Fibroblast of lung (primary cell): ENCODE results near the gene CHRND. TPM values are rescaled to one million over a fixed set of nuclear protein-coding genes. Genes with fewer than 3 reads are reported as not detected.

ENCODE experiments used
- DNase-seq, 2 donors: peaks; one replicate each; pipeline versions ENCODE4 v3.0.0 to v3.0.0-alpha.2; 2010; ENCODE audit warnings: low read depth in 2 of 2
- H2AFZ ChIP-seq: 2 replicates; pipeline ENCODE4 v1.5.1; 2012; ENCODE audit warnings: low read length, control low read depth, inconsistent platforms
- H3K27ac ChIP-seq: 2 replicates; pipeline ENCODE4 v1.5.1; 2011; ENCODE audit warnings: low read length, control low read depth; ENCODE audit not compliant: insufficient read depth
- H3K27me3 ChIP-seq: 2 replicates; pipeline ENCODE4 v1.5.1; 2011; ENCODE audit warnings: mild to moderate bottlenecking, low read length; ENCODE audit not compliant: control insufficient read depth, insufficient read depth
- H3K36me3 ChIP-seq: 2 replicates; pipeline ENCODE4 v1.5.1; 2011; ENCODE audit warnings: low read length; ENCODE audit not compliant: control insufficient read depth, insufficient read depth
- H3K4me1 ChIP-seq: 2 replicates; pipeline ENCODE4 v1.5.1; 2011; ENCODE audit warnings: low read length; ENCODE audit not compliant: control insufficient read depth, insufficient read depth; ENCODE audit errors: extremely low read depth
- H3K4me2 ChIP-seq: 2 replicates; pipeline ENCODE4 v1.5.1; 2011; ENCODE audit warnings: low read length, control low read depth; ENCODE audit not compliant: insufficient read depth; ENCODE audit errors: extremely low read depth
- H3K4me3 ChIP-seq, 4 experiments: fragments of 200-600 bp in 1 of 4; sonication (generic) in 1 of 4; replicated peaks in 1 of 4; 2 replicates each; pipeline ENCODE4 v1.5.1; 2011 to 2016; ENCODE audit warnings: low read length in 4 of 4, low read depth in 3 of 4, mild to moderate bottlenecking in 3 of 4, control low read depth in 2 of 4, inconsistent platforms in 1 of 4, mixed read lengths in 1 of 4; ENCODE audit not compliant: insufficient read depth in 1 of 4; ENCODE audit errors: control extremely low read depth in 1 of 4
- H3K79me2 ChIP-seq: 2 replicates; pipeline ENCODE4 v1.5.1; 2012; ENCODE audit warnings: mild to moderate bottlenecking, low read length, inconsistent platforms; ENCODE audit not compliant: control insufficient read depth, insufficient read depth
- H3K9ac ChIP-seq: 2 replicates; pipeline ENCODE4 v1.5.1; 2011; ENCODE audit warnings: mild to moderate bottlenecking, low read length, control low read depth; ENCODE audit not compliant: insufficient read depth
- H3K9me3 ChIP-seq: 2 replicates; pipeline ENCODE4 v1.5.1; 2012; ENCODE audit warnings: low read depth, low read length; ENCODE audit not compliant: control insufficient read depth, insufficient read depth
- H4K20me1 ChIP-seq: 2 replicates; pipeline ENCODE4 v1.5.1; 2011; ENCODE audit warnings: low read length; ENCODE audit not compliant: control insufficient read depth, insufficient read depth; ENCODE audit errors: extremely low read depth
- EZH2 ChIP-seq: IDR thresholded peaks from 2 replicates; pipeline ENCODE4 v1.5.1; 2012; ENCODE audit warnings: low read length, control low read depth, mild to moderate bottlenecking; ENCODE audit errors: missing control alignments
- polyA plus RNA-seq, 2 donors: library from polyadenylated mRNA; depleted of rRNA in 1 of 2; stranded (reverse) in 1 of 2; unstranded in 1 of 2; fragments of >200 nt; gene quantifications; 2 replicates each; pipeline ENCODE4 v1.2.1, GENCODE V29; 2011 to 2012; ENCODE audit warnings: missing spikeins in 1 of 2
- total RNA-seq: library from RNA; depleted of rRNA; stranded (reverse); fragments of >200 nt; gene quantifications from 2 replicates; pipeline ENCODE4 v1.2.1, GENCODE V29; 2014
- TF ChIP-seq, protein P1 (sequence below), 2 donors: IDR thresholded peaks in 1 of 2; conservative IDR thresholded peaks in 1 of 2; 1 replicate in 1 of 2; 2 replicates in 1 of 2; pipeline ENCODE4 v1.5.1; 2011 to 2012; ENCODE audit warnings: low read length in 2 of 2, control low read depth in 1 of 2, inconsistent platforms in 1 of 2, low read depth in 1 of 2, mild to moderate bottlenecking in 1 of 2

The CHRND gene
- total and polyA plus RNA-seq, 2 donors (not counting 1 experiment from before 2014, with no cell fraction given), result not detected

DNA sequence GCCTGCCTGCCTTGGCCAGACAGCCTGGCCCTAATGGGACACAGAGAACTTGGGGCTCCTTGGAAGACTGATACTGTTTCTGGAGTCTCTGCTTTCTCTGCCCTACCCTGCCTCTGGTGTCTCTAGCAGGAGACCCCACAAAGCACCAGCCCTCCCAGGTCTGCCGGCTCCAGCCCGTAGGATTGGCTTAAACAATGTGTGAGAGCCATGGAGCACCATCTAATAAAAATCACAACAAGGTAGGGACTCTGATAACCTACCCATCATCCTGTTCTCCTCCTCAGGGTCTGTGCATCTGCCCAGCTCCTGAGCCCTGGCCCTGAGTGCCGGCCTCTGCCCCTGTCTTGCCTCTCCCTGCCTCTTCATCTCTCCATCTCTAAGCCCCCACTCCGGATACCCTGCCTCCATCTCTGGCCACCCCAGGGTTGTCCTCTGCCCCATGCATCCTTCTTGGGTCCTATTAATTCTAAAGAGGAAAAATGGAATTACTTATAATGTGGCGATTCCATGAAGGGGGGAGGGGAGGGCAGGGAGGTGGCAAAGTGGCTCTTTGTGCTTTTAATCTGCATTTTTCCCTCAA lies 37.1 kb upstream of the CHRND start:
- DNase-seq, result no peak

DNA sequence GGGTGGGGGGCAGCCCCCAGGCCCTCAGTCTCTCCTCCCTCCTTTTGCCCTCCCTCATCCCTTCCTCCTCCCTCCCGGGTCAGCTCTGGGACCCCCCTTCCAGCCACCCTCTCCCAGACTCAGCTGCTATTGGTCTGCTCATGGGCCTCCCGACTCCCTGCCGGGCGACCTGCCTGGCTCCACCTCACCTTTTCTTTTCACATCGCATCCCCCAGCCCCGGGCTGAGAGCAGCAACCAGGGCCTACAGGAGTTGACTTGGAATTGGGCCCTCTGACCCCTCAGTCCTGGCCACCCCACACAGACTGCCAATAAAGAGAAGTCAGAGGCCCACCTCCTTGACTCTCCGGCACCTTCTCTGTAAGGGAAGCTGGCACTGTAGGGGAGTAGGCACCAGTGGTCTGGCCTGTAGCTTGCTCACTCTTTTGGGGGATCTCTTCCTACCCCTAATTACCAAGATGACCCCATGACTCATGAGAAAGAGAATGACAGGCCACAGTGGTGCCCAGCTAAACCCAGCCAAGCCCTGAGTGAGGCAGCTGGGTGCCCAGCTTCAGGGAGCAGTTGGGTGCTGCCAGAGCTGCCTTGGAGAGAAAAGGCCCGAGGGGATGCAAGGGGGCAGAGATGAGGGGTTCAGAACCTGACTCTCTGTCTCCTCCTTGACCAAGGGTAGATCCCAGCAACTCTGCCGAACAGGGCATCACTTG lies 36.3 kb upstream of the CHRND start:
- peaks cover 21% of the 10 kb centered on the region for H3K27me3 ChIP-seq
- no peaks in the 10 kb centered on the region for H3K36me3 ChIP-seq
- TF ChIP-seq, protein P1, sequence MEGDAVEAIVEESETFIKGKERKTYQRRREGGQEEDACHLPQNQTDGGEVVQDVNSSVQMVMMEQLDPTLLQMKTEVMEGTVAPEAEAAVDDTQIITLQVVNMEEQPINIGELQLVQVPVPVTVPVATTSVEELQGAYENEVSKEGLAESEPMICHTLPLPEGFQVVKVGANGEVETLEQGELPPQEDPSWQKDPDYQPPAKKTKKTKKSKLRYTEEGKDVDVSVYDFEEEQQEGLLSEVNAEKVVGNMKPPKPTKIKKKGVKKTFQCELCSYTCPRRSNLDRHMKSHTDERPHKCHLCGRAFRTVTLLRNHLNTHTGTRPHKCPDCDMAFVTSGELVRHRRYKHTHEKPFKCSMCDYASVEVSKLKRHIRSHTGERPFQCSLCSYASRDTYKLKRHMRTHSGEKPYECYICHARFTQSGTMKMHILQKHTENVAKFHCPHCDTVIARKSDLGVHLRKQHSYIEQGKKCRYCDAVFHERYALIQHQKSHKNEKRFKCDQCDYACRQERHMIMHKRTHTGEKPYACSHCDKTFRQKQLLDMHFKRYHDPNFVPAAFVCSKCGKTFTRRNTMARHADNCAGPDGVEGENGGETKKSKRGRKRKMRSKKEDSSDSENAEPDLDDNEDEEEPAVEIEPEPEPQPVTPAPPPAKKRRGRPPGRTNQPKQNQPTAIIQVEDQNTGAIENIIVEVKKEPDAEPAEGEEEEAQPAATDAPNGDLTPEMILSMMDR (conservative IDR thresholded peaks at IDR 0.05 in 1 of 2, IDR thresholded peaks at IDR 0.05 in 1 of 2; ENCODE audit: low read depth in 1 of 2, low read length in 2 of 2), result no peak
- TF ChIP-seq EZH2, result no peak
- no peak overlapping the region for H3K4me3 ChIP-seq
- H4K20me1 ChIP-seq, result no peaks in the 10 kb centered on the region
- H3K4me2 ChIP-seq, result no peak overlapping the region
- H2AFZ ChIP-seq, result no peak overlapping the region
- no peak overlapping the region for H3K27ac ChIP-seq
- no peak overlapping the region for H3K9ac ChIP-seq
- no peaks in the 10 kb centered on the region for H3K9me3 ChIP-seq
- DNase-seq, result no peak
- no peaks in the 10 kb centered on the region for H3K4me1 ChIP-seq
- H3K79me2 ChIP-seq, result no peaks in the 10 kb centered on the region

More for the DNA sequence above, 37.1 kb upstream of the CHRND start:
- Histone ChIP-seq H3K36me3 (no peaks in the 10 kb centered on the region), H3K4me2 (no peak overlapping the region), H3K4me3 (no peak overlapping the region), H3K27me3 (peaks cover 21% of the 10 kb centered on the region), H2AFZ (no peak overlapping the region), H4K20me1 (no peaks in the 10 kb centered on the region), H3K27ac (no peak overlapping the region), H3K79me2 (no peaks in the 10 kb centered on the region), H3K4me1 (no peaks in the 10 kb centered on the region), H3K9me3 (no peaks in the 10 kb centered on the region), H3K9ac (no peak overlapping the region)
- TF ChIP-seq, protein P1 (conservative IDR thresholded peaks at IDR 0.05 in 1 of 2, IDR thresholded peaks at IDR 0.05 in 1 of 2; ENCODE audit: low read depth in 1 of 2, low read length in 2 of 2), result no peak
- TF ChIP-seq EZH2, result no peak

DNA sequence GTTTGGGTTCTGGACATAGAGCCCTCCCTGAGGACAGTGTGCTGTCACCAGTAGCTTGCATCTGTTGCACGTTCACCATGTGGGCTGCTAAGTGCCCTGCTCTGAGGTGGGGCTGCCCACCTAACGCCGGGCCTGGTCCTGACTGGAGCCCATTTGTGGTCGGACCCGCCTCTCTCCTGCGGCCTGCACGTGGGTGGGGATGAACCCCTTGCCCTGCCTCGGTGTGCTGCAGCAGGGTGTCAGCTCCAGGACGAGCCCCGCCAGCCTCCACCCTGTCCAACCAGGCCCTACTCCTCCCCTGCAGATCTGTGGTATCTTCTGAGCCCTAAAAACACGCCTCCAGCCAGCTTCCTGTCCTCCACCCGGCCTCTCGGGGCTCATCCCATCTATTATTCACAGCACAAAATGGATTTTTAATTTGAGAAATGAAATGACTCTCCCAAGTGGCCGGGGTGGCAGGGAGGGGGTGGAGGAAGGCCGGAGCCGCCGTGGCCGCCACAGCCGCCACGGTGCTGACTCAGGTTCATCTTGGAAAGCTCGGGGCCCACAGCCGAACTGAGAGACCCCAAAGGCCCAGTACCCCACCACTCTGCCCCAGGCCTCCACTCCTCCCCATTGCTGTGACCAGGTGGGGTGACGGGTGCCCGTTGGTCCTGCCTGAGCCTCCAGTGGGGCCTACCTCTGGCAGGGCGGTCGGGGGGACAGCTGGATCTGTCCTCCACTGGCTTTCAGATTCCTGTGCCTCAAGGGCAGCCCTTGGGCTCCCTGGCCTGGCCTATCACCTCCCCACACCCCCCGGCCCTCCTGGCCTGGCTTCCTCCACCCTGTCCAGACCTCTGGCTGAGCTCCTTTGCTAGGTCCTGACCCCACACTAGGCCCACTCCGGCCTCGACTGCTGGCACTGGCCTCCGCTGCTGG lies 35.5 kb upstream of the CHRND start:
- no peak for TF ChIP-seq EZH2
- TF ChIP-seq, protein P1 (conservative IDR thresholded peaks at IDR 0.05 in 1 of 2, IDR thresholded peaks at IDR 0.05 in 1 of 2; ENCODE audit: low read depth in 1 of 2, low read length in 2 of 2), result no peak
- H3K79me2 ChIP-seq, result no peaks in the 10 kb centered on the region
- no peaks in the 10 kb centered on the region for H3K36me3 ChIP-seq
- H3K27me3 ChIP-seq, result peaks cover 14% of the 10 kb centered on the region
- H3K27ac ChIP-seq, result no peak overlapping the region
- H3K4me3 ChIP-seq, result no peak overlapping the region
- no peaks in the 10 kb centered on the region for H4K20me1 ChIP-seq
- H2AFZ ChIP-seq, result no peak overlapping the region
- DNase-seq, result no peak
- H3K9me3 ChIP-seq, result no peaks in the 10 kb centered on the region
- no peak overlapping the region for H3K4me2 ChIP-seq
- no peaks in the 10 kb centered on the region for H3K4me1 ChIP-seq
- H3K9ac ChIP-seq, result no peak overlapping the region
